ENCODE results near the gene LILRA1.
"Not testable (repeated sequence)": the region's sequence is repeated elsewhere in the genome, so short reads cannot be mapped to it uniquely, and the experiment has no call there.

The LILRA1 gene

GRCh38 chr19:54577334-54577733, 16.1 kb upstream of the LILRA1 start:
- DNase-seq (ENCODE audit: low read depth) = no peak

- DNase-seq (ENCODE audit: low read depth) = not testable (repeated sequence)
Observed at GRCh38 chr19:54578268-54578667, 15.2 kb upstream of the LILRA1 start.

GRCh38 chr19:54586397-54586796, 7.0 kb upstream of the LILRA1 start:
- DNase-seq (ENCODE audit: low read depth) = no peak

GRCh38 chr19:54587026-54587425, 6.4 kb upstream of the LILRA1 start:
- no peak for DNase-seq (ENCODE audit: low read depth)

GRCh38 chr19:54593931-54594626, 647 bp downstream of the LILRA1 start:
- not testable (repeated sequence) for DNase-seq (ENCODE audit: low read depth)

GRCh38 chr19:54594737-54595136, 1.3 kb downstream of the LILRA1 start:
- DNase-seq (ENCODE audit: low read depth) = no peak

GRCh38 chr19:54595680-54596436, 2.4 kb downstream of the LILRA1 start:
- not testable (repeated sequence) for DNase-seq (ENCODE audit: low read depth)

- no peak for DNase-seq (ENCODE audit: low read depth)
Observed at GRCh38 chr19:54600212-54600611, 6.8 kb downstream of the LILRA1 start.

- no peak for DNase-seq (ENCODE audit: low read depth)
Observed at GRCh38 chr19:54606230-54606629, 12.8 kb downstream of the LILRA1 start.

GRCh38 chr19:54606891-54607784, 13.7 kb downstream of the LILRA1 start:
- DNase-seq (ENCODE audit: low read depth) = no peak

GRCh38 chr19:54607785-54608150, 14.3 kb downstream of the LILRA1 start:
- DNase-seq (ENCODE audit: low read depth) = no peak

GRCh38 chr19:54608205-54608604, 14.8 kb downstream of the LILRA1 start:
- no peak for DNase-seq (ENCODE audit: low read depth)

- DNase-seq (ENCODE audit: low read depth) = no peak
Observed at GRCh38 chr19:54608792-54609191, 15.4 kb downstream of the LILRA1 start.

- DNase-seq (ENCODE audit: low read depth) = no peak
Observed at GRCh38 chr19:54609356-54609791, 15.9 kb downstream of the LILRA1 start.

GRCh38 chr19:54612428-54612827, 19.0 kb downstream of the LILRA1 start:
- no peak for DNase-seq (ENCODE audit: low read depth)

- DNase-seq (ENCODE audit: low read depth) = no peak
Observed at GRCh38 chr19:54614726-54615125, 21.3 kb downstream of the LILRA1 start.

- no peak for DNase-seq (ENCODE audit: low read depth)
Observed at GRCh38 chr19:54616057-54616456, 22.6 kb downstream of the LILRA1 start.

GRCh38 chr19:54616821-54617560, 23.6 kb downstream of the LILRA1 start:
- no peak for DNase-seq (ENCODE audit: low read depth)

GRCh38 chr19:54620464-54620863, 27.0 kb downstream of the LILRA1 start:
- no peak for DNase-seq (ENCODE audit: low read depth)

GRCh38 chr19:54622431-54622830, 29.0 kb downstream of the LILRA1 start:
- no peak for DNase-seq (ENCODE audit: low read depth)

GRCh38 chr19:54624234-54624633, 30.8 kb downstream of the LILRA1 start:
- not testable (repeated sequence) for DNase-seq (ENCODE audit: low read depth)
